Body of pancreas (tissue), 4 donors: ENCODE data around the gene SENP6. TPM values are rescaled to one million over a fixed set of nuclear protein-coding genes. Genes with fewer than 3 reads are reported as not detected.

ENCODE experiments used
- ATAC-seq: fragments of 150-250 bp; one replicate; pipeline ENCODE4 v1.9.1; 2016
- DNase-seq, 4 donors: peaks; one replicate each; pipeline ENCODE4 v3.0.0-alpha.2; 2019
- H3K27ac ChIP-seq, 4 donors: fragments of 200-600 bp; sonication (generic); 1 replicate in 3 of 4; 2 replicates in 1 of 4; pipeline versions ENCODE4 v1.5.1 to v1.6.1; 2016 to 2019; ENCODE audit warnings: mild to moderate bottlenecking in 1 of 4, mixed read lengths in 1 of 4, moderate library complexity in 1 of 4
- H3K27me3 ChIP-seq, 2 donors: fragments of 200-600 bp; sonication (generic); one replicate each; pipeline ENCODE4 v1.6.0; 2016; ENCODE audit warnings: mild to moderate bottlenecking in 1 of 2
- H3K36me3 ChIP-seq, 2 donors: fragments of 200-600 bp; sonication (generic); replicated peaks in 1 of 2; 2 replicates each; pipeline ENCODE4 v1.5.1; 2016; ENCODE audit warnings: low read depth in 2 of 2; ENCODE audit not compliant: insufficient read depth in 1 of 2
- H3K4me1 ChIP-seq: fragments of 200-600 bp; sonication (generic); one replicate; pipeline ENCODE4 v1.6.0; 2016
- H3K4me3 ChIP-seq, 2 donors: fragments of 200-600 bp; sonication (generic); 1 replicate in 1 of 2; 2 replicates in 1 of 2; pipeline ENCODE4 v1.5.1; 2016 to 2019
- H3K9me3 ChIP-seq, 3 donors: fragments of 200-600 bp; sonication (generic); 1 replicate in 2 of 3; 2 replicates in 1 of 3; pipeline ENCODE4 v1.5.1; 2016
- POLR2A ChIP-seq, 3 donors: fragments of 450-650 bp; IDR thresholded peaks; one replicate each; pipeline ENCODE4 v1.6.1; 2016; ENCODE audit warnings: antibody characterized with exemption in 3 of 3, mild to moderate bottlenecking in 2 of 3
- WGBS, 2 donors: methylation state at CpG; one replicate each; pipeline ENCODE4 v1.1.5; 2017; 5-methylcytosine and 5-hydroxymethylcytosine counted together
- intact Hi-C: fragments of 100-400 bp; cut with DNase I; formaldehyde crosslinking; loops from one replicate; pipeline ENCODE4 v1.15.1; 2023
- total RNA-seq, 2 donors: library from RNA; depleted of rRNA; stranded (reverse); fragments of >200 nt; gene quantifications; one replicate each; pipeline ENCODE4 v1.1.0, GENCODE V29; 2016
- TF ChIP-seq, protein P1 (sequence below), 7 experiments: fragments of 450-650 bp in 4 of 7; fragments of 200-600 bp in 3 of 7; sonication (generic) in 3 of 7; IDR thresholded peaks; one replicate each; pipeline ENCODE4 v1.5.1; 2016 to 2019; ENCODE audit warnings: antibody characterized with exemption in 7 of 7

SENP6 gene
- total RNA-seq, 2 donors from 2014 or later: 68.6 to 75.2 TPM

DNA sequence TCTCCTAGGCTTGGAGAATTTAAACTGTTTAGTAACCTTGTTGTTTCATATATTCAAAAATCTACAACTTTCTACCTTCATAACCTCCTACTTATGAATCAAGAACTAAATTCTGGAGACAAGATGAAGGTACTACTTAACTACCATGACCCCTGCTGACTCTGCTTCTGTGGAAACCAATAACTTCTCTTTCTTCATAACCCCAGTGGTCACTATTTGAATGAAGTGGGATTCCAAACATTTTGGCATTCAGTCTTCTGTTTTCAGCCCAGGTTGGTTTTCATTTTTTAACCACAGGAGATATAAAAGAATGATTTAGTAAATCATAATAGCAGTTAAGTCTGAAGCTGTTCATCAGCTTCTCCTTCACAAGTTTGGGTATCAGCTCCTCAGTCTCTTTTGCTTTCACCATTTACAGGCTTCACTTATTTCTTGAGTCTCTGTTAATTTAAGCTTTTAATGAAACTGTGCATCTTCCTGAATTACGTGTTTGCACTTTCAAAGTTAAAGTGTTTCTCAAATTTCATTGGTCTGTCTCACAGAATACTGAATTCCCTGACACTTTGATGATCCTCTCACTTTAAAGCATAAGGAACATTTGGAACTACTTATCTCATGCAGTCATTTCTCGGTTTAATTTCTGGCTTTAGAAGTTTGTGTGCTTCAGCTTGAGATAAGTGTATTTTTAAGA, 9.5 kb downstream of the SENP6 start:
- peaks cover 72% of the 10 kb centered on the region for H3K4me1 ChIP-seq
- 21 to 25% methylated on average over 2 of the region's 2 CpGs for WGBS, 2 donors
- H3K4me3 ChIP-seq: no peak overlapping the region
- ATAC-seq: no peak
- H3K36me3 ChIP-seq: no peaks in the 10 kb centered on the region
- H3K9me3 ChIP-seq: no peaks in the 10 kb centered on the region
- DNase-seq: no peak
- no peaks in the 10 kb centered on the region for H3K27me3 ChIP-seq
- intact Hi-C loops: no loop called here
- no peak overlapping the region for H3K27ac ChIP-seq
- TF ChIP-seq POLR2A (IDR thresholded peaks at IDR 0.05): no peak
- TF ChIP-seq, protein P1, sequence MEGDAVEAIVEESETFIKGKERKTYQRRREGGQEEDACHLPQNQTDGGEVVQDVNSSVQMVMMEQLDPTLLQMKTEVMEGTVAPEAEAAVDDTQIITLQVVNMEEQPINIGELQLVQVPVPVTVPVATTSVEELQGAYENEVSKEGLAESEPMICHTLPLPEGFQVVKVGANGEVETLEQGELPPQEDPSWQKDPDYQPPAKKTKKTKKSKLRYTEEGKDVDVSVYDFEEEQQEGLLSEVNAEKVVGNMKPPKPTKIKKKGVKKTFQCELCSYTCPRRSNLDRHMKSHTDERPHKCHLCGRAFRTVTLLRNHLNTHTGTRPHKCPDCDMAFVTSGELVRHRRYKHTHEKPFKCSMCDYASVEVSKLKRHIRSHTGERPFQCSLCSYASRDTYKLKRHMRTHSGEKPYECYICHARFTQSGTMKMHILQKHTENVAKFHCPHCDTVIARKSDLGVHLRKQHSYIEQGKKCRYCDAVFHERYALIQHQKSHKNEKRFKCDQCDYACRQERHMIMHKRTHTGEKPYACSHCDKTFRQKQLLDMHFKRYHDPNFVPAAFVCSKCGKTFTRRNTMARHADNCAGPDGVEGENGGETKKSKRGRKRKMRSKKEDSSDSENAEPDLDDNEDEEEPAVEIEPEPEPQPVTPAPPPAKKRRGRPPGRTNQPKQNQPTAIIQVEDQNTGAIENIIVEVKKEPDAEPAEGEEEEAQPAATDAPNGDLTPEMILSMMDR (IDR thresholded peaks at IDR 0.05): no peak

GRCh38 chr6:75611702-75612375, 10.2 kb downstream of the SENP6 start:
- Histone ChIP-seq H3K27ac (no peak overlapping the region), H3K4me3 (no peak overlapping the region), H3K36me3 (no peaks in the 10 kb centered on the region), H3K4me1 (peaks cover 71% of the 10 kb centered on the region), H3K9me3 (no peaks in the 10 kb centered on the region), H3K27me3 (no peaks in the 10 kb centered on the region)
- DNase-seq: no peak
- TF ChIP-seq POLR2A (IDR thresholded peaks at IDR 0.05): no peak
- TF ChIP-seq, protein P1 (IDR thresholded peaks at IDR 0.05): no peak
- WGBS, 2 donors: 59 to 63% methylated on average over 5 of the region's 5 CpGs
- ATAC-seq: no peak
- intact Hi-C loops: no loop called here

GRCh38 chr6:75612434-75612833, 10.8 kb downstream of the SENP6 start:
- ATAC-seq: no peak
- peak overlapping the region in 3 of 4 donors; percentile 2 to 59 (median 54) for H3K27ac ChIP-seq
- no peaks in the 10 kb centered on the region for H3K9me3 ChIP-seq
- no peak for DNase-seq
- no peaks in the 10 kb centered on the region for H3K27me3 ChIP-seq
- H3K4me1 ChIP-seq: peaks cover 71% of the 10 kb centered on the region
- TF ChIP-seq POLR2A (IDR thresholded peaks at IDR 0.05): no peak
- TF ChIP-seq, protein P1 (IDR thresholded peaks at IDR 0.05): no peak
- H3K36me3 ChIP-seq: no peaks in the 10 kb centered on the region
- no peak overlapping the region for H3K4me3 ChIP-seq
- 76 to 94% methylated on average over 3 of the region's 3 CpGs for WGBS, 2 donors
- intact Hi-C loops: no loop called here

GRCh38 chr6:75613056-75613501, 11.4 kb downstream of the SENP6 start:
- Histone ChIP-seq H3K4me3 (no peak overlapping the region), H3K27ac (peak overlapping the region in 3 of 4 donors; percentile 2 to 59 (median 54)), H3K36me3 (no peaks in the 10 kb centered on the region), H3K27me3 (no peaks in the 10 kb centered on the region), H3K9me3 (no peaks in the 10 kb centered on the region), H3K4me1 (peaks cover 66% of the 10 kb centered on the region)
- no peak for TF ChIP-seq POLR2A (IDR thresholded peaks at IDR 0.05)
- TF ChIP-seq, protein P1 (IDR thresholded peaks at IDR 0.05): no peak
- ATAC-seq: peak; percentile 40
- intact Hi-C loops: no loop called here
- DNase-seq: no peak
- 33 to 40% methylated on average over 4 of the region's 4 CpGs for WGBS, 2 donors
